Bone marrow (tissue), 2 donors: Measurements from ENCODE around the gene INTS14.

Experiments used
- DNase-seq, 2 donors: peaks; one replicate each; lab custom pipeline; 2025; lab: John Stamatoyannopoulos, UW

INTS14 gene

GRCh38 chr15:65530318-65531111 lies 80.4 kb downstream of the INTS14 start, which contains the start of gene HACD3:
Gene HACD3, plus strand, starts transcription at chr15:65530463. Its CDS starts 169 bp downstream, at chr15:65530632.
- peak; percentile 55 to 74 for DNase-seq

- DNase-seq: no peak
These were observed 81.1 kb downstream of the INTS14 start for GRCh38 chr15:65529762-65530317.
